Right ventricle myocardium superior (tissue), 1 donor: ENCODE results near the gene MCCC2. TPM values are rescaled to one million over a fixed set of nuclear protein-coding genes. Genes with fewer than 3 reads are reported as not detected.
"Not testable (repeated sequence)": the region's sequence is repeated elsewhere in the genome, so short reads cannot be mapped to it uniquely, and the experiment has no call there.

Experiments
- ATAC-seq: fragments of 200-7000 bp; cut with Tn5 transposase; one replicate; pipeline ENCODE4 v1.9.1; 2020; ENCODE audit warnings: mild to moderate bottlenecking; ENCODE audit not compliant: poor library complexity
- DNase-seq: peaks from one replicate; pipeline ENCODE4 v3.0.0-alpha.2; 2020
- intact Hi-C: fragments of 100-400 bp; cut with DNase I; formaldehyde crosslinking; loops from one replicate; pipeline ENCODE4 v1.11.2; 2022
- total RNA-seq: library from RNA; stranded (reverse); fragmentation: NEBNext Ultra II Directional; extraction: Animal tissue kit (Norgen Biotek cat#: 25700); gene quantifications from one replicate; pipeline ENCODE4 v1.2.1, GENCODE V29; 2021
- donor health status: DM: no; HTN: yes; CAD: no; lungs with severe emphysema.

MCCC2 gene
- total RNA-seq, 1 donor from 2014 or later = 121 TPM

- DNase-seq, intact Hi-C loops, ATAC-seq: not testable (repeated sequence)
These were observed 63.8 kb downstream of the MCCC2 start for GRCh38 chr5:71650940-71651339.

DNA sequence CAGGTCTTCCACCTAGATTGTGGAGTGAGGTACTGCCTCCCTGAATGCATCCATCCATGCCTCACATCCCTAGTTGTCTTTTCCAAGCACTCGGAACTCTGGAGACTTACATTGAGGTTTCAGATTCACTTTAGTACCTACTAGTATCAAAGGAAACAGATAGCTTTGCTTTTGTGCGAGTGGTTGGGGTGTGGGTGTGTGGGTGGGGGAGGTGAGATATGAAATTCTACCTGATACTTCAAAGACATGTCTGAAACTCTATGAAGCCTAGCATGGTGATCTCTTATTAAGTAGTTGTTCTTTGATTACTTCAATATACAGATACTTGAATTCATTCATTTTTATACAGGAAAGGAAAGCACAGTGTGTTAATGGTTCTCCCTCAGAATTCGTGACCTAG, 64.4 kb downstream of the MCCC2 start:
- intact Hi-C loops = no loop called here
- DNase-seq (no peak), ATAC-seq (no peak)

- ATAC-seq (no peak), DNase-seq (no peak)
- intact Hi-C loops = no loop called here
These were observed 65.2 kb downstream of the MCCC2 start for GRCh38 chr5:71652349-71652748.

DNA sequence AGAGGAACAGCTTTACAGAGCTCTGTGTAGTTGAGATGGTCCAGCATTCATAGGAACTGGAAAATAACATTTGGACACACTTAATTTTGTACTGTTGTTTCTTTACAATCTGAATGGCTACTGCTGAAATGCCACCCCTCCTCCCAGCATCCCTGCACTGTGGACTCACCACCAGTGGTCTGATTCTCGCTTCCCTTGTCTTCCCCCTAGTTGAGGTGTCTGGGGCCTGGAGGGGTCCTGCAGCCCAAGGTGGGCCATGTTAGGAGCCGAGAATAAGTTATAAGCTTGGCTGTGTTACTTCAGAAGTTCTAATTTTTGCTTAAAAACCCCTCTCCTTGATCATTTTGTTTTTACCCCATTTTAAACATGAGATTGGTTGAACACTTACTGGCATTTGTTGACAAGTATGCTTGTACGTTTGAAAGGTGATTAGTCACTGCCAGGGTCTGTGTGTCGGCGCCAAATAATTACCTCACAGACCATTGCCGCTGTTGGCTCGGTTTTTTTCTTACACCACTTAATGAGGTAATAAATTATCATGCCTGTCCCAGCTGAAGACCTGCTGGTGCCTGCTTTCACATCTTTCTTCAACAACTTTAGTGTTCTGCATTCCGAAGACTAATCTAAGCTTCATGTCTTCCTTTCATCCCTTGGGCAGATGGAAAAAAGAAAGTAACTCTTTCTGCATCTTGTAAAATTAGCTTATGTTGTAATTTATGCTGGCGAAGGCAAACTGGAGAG, 65.8 kb downstream of the MCCC2 start:
- ATAC-seq (peak; percentile 79), DNase-seq (no peak)
- intact Hi-C loops = no loop called here

GRCh38 chr5:71658916-71659662, 71.9 kb downstream of the MCCC2 start:
- DNase-seq (no peak), ATAC-seq (no peak)
- intact Hi-C loops = no loop called here

DNA sequence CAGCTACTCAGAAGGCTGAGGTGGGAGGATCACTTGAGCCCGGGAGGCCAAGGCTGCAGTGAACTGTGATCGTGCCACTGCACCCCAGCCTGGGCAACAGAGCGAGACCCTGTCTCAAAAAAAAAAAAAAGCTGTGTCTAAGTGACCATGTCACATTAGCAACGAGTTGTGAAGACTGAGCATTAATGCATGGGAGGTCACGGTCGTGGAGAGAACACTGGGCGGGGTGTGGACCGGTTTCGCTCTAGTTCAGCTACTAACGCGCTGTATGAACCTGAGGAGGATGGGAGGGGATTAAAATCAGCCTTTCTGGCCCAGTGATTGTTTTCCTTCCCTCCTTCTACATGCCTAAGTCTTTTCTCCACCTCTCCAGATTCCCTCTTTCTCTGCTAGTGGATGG, 75.2 kb downstream of the MCCC2 start:
- DNase-seq (no peak), ATAC-seq (no peak)
- intact Hi-C loops = no loop called here

GRCh38 chr5:71663191-71663969, 76.2 kb downstream of the MCCC2 start:
- ATAC-seq (no peak), DNase-seq (no peak)
- intact Hi-C loops = no loop called here

- not testable (repeated sequence) for DNase-seq
These were observed 77.5 kb downstream of the MCCC2 start for GRCh38 chr5:71664615-71665014.

DNA sequence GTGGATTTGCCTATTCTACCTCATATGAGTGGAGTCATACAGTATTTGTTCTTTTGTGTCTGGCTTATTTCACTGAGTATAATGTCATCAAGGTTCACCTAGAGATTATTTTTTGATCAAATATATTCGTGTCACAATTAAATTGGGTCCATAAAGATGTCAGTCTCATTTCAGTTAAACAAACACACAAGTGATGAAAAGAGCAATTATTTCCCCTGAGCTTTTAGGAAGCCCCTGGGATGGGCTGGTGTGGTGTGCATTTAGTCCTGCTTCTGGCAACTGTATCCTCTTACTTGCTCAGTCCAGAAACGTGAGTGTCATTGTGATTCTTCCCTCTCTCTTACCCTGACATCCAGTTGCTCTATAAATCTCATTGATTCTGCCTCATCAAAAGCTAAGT, 79.2 kb downstream of the MCCC2 start:
- intact Hi-C loops = no loop called here
- no peak for ATAC-seq
- DNase-seq = no peak

More at GRCh38 chr5:71664615-71665014, 77.5 kb downstream of the MCCC2 start:
- intact Hi-C loops, ATAC-seq: not testable (repeated sequence)

DNA sequence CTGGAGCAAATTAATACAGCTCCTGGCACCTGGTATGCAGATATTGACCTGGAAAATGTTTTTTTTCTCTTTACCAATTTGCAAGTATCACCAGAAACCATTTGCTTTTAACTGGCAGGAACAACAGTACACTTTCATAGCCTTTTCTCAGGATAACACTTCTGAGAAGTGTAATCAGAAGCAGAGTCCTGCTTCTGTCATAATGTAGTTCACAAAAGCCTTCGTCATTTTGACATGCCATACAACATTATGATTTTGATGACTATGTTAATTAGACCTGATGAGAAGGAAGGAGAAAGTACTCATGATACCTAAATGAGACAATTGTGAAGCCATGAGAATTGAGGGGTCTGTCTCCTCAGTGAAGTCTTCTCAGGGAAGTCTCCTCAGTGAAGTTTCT, 90.8 kb downstream of the MCCC2 start:
- DNase-seq (no peak), ATAC-seq (no peak)
- intact Hi-C loops = no loop called here

- DNase-seq = no peak
- no peak for ATAC-seq
- intact Hi-C loops = no loop called here
These were observed 92.6 kb downstream of the MCCC2 start for GRCh38 chr5:71679714-71680113.

- intact Hi-C loops = no loop called here
- no peak for ATAC-seq
- DNase-seq = no peak
These were observed 93.4 kb downstream of the MCCC2 start for GRCh38 chr5:71680510-71680909.

- intact Hi-C loops = no loop called here
- no peak for DNase-seq
- ATAC-seq = no peak
These were observed 94.2 kb downstream of the MCCC2 start for GRCh38 chr5:71681296-71681695.

DNA sequence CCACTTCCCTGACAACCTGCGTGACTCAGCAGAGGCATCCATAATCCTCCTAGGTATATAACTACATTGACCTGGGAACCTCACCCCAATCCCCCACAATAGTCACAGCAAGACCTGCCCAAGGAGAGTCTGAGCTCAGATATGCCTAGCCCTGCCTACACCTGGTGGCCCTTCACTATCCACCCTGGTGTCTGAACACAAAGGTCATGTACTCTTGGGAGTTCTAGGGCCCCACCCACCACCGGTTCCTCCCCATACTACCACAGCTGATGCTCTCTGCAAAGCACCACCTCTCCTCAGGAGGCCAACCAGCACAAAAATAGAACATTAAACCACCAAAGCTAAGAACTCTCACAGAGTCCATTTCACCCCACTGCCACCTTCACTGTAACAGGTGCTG, 97.2 kb downstream of the MCCC2 start:
- no peak for ATAC-seq
- no peak for DNase-seq
- intact Hi-C loops = no loop called here

- intact Hi-C loops = no loop called here
- no peak for ATAC-seq
These were observed 106.8 kb downstream of the MCCC2 start for GRCh38 chr5:71693828-71694427.

GRCh38 chr5:71695071-71695470, 107.9 kb downstream of the MCCC2 start:
- DNase-seq = no peak
- intact Hi-C loops = no loop called here
- no peak for ATAC-seq

More at GRCh38 chr5:71693828-71694427, 106.8 kb downstream of the MCCC2 start:
- no peak for DNase-seq

- DNase-seq (no peak), ATAC-seq (no peak)
- intact Hi-C loops = no loop called here
These were observed 108.5 kb downstream of the MCCC2 start for GRCh38 chr5:71695595-71695994.

DNA sequence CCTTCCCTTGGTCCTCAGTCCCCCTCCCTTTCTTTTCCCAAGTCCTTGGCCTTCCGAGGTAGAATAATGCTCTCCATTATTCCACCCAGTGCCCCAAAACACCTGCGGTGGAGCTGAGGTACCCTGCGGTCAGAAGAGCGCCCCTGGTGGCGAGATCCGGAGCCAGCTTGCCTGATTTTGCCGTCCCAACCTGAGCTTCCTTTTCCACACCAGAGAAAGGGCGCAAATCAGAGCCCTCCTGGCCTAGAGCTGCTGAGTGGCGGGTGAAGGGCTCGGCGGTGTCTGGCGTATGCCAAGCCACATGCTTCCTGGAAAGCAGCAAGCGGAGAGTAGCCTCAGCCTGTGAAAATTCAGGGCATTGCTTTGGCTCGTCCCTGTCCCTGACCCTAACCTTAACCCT, 110.8 kb downstream of the MCCC2 start:
- DNase-seq (no peak), ATAC-seq (peak; percentile 74)
- intact Hi-C loops = no loop called here

GRCh38 chr5:71699233-71699632, 112.1 kb downstream of the MCCC2 start:
- intact Hi-C loops = no loop called here
- DNase-seq (no peak), ATAC-seq (no peak)
